Mesendoderm (in vitro differentiated cells): ENCODE data around the gene CAPN9. TPM values are rescaled to one million over a fixed set of nuclear protein-coding genes. Genes with fewer than 3 reads are reported as not detected.
"Not testable (repeated sequence)": the region's sequence is repeated elsewhere in the genome, so short reads cannot be mapped to it uniquely, and the experiment has no call there.

Experiments used
- DNase-seq: peaks from one replicate; pipeline ENCODE4 v3.0.0; 2013
- H2AK5ac ChIP-seq: 2 replicates; pipeline ENCODE4 v1.6.1; 2013; ENCODE audit warnings: low read length, inconsistent platforms
- H2BK120ac ChIP-seq: 2 replicates; pipeline ENCODE4 v1.6.1; 2013; ENCODE audit warnings: low read depth, mild to moderate bottlenecking, low read length, moderate library complexity, mixed read lengths
- H2BK15ac ChIP-seq: replicated peaks from 2 replicates; pipeline ENCODE4 v1.6.1; 2013; ENCODE audit warnings: low read depth, mild to moderate bottlenecking, moderate library complexity
- H2BK5ac ChIP-seq: 2 replicates; pipeline ENCODE4 v1.6.1; 2013; ENCODE audit warnings: low read length, inconsistent platforms
- H3K18ac ChIP-seq: 2 replicates; pipeline ENCODE4 v1.6.1; 2013; ENCODE audit warnings: mild to moderate bottlenecking, low read length, mixed read lengths
- H3K23ac ChIP-seq: one replicate; pipeline ENCODE4 v1.6.1; 2013; ENCODE audit warnings: low read length
- H3K27ac ChIP-seq: 2 replicates; pipeline ENCODE4 v1.5.1; 2013; ENCODE audit warnings: low read depth, mild to moderate bottlenecking, inconsistent platforms, low read length, moderate library complexity
- H3K27me3 ChIP-seq: 2 replicates; pipeline ENCODE4 v1.6.1; 2013; ENCODE audit warnings: low read length, control low read depth, mild to moderate bottlenecking, inconsistent platforms; ENCODE audit not compliant: insufficient read depth, poor library complexity
- H3K36me3 ChIP-seq: 2 replicates; pipeline ENCODE4 v1.6.1; 2013; ENCODE audit warnings: low read length, inconsistent platforms; ENCODE audit not compliant: control insufficient read depth, insufficient read depth
- H3K4ac ChIP-seq: one replicate; pipeline ENCODE4 v1.6.1; 2013; ENCODE audit warnings: low read depth, mild to moderate bottlenecking, low read length, moderate library complexity
- H3K4me1 ChIP-seq: 2 replicates; pipeline ENCODE4 v1.6.1; 2013; ENCODE audit warnings: low read depth, low read length, inconsistent platforms; ENCODE audit not compliant: control insufficient read depth
- H3K4me2 ChIP-seq: 2 replicates; pipeline ENCODE4 v1.6.1; 2013; ENCODE audit warnings: low read length
- H3K4me3 ChIP-seq: 2 replicates; pipeline ENCODE4 v1.5.1; 2013; ENCODE audit warnings: mild to moderate bottlenecking, low read length
- H3K56ac ChIP-seq: one replicate; pipeline ENCODE4 v1.6.1; 2013; ENCODE audit warnings: low read length
- H3K79me1 ChIP-seq: 2 replicates; pipeline ENCODE4 v1.6.1; 2013; ENCODE audit warnings: low read length, inconsistent platforms
- H3K79me2 ChIP-seq: 2 replicates; pipeline ENCODE4 v1.6.1; 2013; ENCODE audit warnings: mild to moderate bottlenecking, low read length; ENCODE audit not compliant: control insufficient read depth, insufficient read depth
- H3K9ac ChIP-seq: 2 replicates; pipeline ENCODE4 v1.6.1; 2013; ENCODE audit warnings: low read length, inconsistent platforms
- H4K5ac ChIP-seq: one replicate; pipeline ENCODE4 v1.6.1; 2013; ENCODE audit warnings: low read length
- H4K8ac ChIP-seq: one replicate; pipeline ENCODE4 v1.6.1; 2013; ENCODE audit warnings: low read depth, mild to moderate bottlenecking, control low read depth, low read length, moderate library complexity
- WGBS: extraction: QIAGEN DNeasy Blood & Tissue Kit; methylation state at CpG from one replicate; pipeline ENCODE4 v1.1.7; 2013; ENCODE audit warnings: low lambda C conversion rate, missing lambda C conversion rate; ENCODE audit not compliant: insufficient coverage; ENCODE audit errors: extremely low coverage; 5-methylcytosine and 5-hydroxymethylcytosine counted together
- polyA plus RNA-seq, 2 experiments: library from polyadenylated mRNA; stranded (reverse); fragments of 200-250 nt; gene quantifications; one replicate each; pipeline ENCODE4 v1.2.3, GENCODE V29; 2013

Gene CAPN9, protein sequence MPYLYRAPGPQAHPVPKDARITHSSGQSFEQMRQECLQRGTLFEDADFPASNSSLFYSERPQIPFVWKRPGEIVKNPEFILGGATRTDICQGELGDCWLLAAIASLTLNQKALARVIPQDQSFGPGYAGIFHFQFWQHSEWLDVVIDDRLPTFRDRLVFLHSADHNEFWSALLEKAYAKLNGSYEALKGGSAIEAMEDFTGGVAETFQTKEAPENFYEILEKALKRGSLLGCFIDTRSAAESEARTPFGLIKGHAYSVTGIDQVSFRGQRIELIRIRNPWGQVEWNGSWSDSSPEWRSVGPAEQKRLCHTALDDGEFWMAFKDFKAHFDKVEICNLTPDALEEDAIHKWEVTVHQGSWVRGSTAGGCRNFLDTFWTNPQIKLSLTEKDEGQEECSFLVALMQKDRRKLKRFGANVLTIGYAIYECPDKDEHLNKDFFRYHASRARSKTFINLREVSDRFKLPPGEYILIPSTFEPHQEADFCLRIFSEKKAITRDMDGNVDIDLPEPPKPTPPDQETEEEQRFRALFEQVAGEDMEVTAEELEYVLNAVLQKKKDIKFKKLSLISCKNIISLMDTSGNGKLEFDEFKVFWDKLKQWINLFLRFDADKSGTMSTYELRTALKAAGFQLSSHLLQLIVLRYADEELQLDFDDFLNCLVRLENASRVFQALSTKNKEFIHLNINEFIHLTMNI
- polyA plus RNA-seq (2013, experiment 1 of 2) = 0.32 TPM
- polyA plus RNA-seq (2013, experiment 2 of 2) = 0.22 TPM

DNA sequence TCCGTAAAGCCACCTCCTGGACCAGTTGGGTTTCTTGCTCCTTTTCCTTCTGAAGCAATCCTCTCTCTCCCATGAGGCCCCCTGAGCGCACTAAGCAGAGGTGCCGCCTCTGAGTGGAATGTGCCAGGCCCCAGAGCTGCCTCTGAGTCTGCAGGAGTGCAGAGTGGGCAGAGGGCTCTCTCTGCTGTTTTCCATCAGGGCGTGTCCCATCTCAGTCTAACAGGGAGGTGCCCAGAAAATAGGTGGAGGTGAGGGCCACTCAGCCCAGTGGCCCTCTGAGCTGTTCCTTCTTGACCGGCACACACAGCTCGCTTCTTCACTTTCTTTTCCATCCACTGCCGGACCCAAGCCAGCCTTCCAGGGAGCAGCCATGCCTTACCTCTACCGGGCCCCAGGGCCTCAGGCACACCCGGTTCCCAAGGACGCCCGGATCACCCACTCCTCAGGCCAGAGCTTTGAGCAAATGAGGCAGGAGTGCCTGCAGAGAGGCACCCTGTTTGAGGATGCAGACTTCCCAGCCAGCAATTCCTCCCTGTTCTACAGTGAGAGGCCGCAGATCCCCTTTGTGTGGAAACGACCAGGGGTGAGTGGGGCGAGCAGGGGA is at the start of gene CAPN9:
Gene CAPN9 (plus strand): TSS at position 262 of the 604 bp plus-strand sequence. CDS start 109 bp downstream, at position 371.
- no peak within 1 kb of the TSS for H4K5ac ChIP-seq
- H2AK5ac ChIP-seq = no peak within 1 kb of the TSS
- no peak within 1 kb of the TSS for H3K27ac ChIP-seq
- no peak within 1 kb of the TSS for H3K4me2 ChIP-seq
- no CpG with 5 or more reads among the region's 14 CpGs for WGBS
- H3K79me2 ChIP-seq = no peaks in the 10 kb centered on the region
- H3K56ac ChIP-seq = no peak within 1 kb of the TSS
- peaks cover 7% of the 10 kb centered on the region for H3K4me1 ChIP-seq
- H3K23ac ChIP-seq = no peak within 1 kb of the TSS
- H3K4me3 ChIP-seq = no peak within 1 kb of the TSS
- no peak within 1 kb of the TSS for H2BK15ac ChIP-seq
- H3K18ac ChIP-seq = no peak within 1 kb of the TSS
- no peak within 1 kb of the TSS for H3K9ac ChIP-seq
- no peak within 1 kb of the TSS for H4K8ac ChIP-seq
- no peak within 1 kb of the TSS for H2BK120ac ChIP-seq
- H3K27me3 ChIP-seq = no peaks in the 10 kb centered on the region
- no peak within 1 kb of the TSS for H2BK5ac ChIP-seq
- no peaks in the 10 kb centered on the region for H3K36me3 ChIP-seq
- no peaks in the 10 kb centered on the region for H3K79me1 ChIP-seq
- no peak within 1 kb of the TSS for H3K4ac ChIP-seq
- DNase-seq = no peak

DNA sequence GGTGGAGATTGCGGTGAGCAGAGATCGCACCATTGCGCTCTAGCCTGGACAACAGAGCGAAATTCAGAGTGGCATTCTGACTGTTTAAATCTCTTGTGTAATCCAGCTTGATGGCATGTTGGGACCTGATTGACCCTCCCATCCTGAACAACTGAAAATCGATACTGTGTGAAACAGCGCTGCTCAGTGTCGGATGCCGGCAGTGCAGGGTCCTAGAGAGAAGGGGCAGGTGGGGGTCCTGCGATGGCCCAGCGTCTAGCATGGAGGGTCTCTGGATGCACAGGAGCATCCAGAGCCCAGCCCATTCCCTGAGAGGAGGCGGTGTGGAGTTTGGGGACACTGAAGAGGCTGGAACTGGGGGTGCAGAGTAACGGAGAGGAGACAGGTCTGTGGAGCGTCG is 49.1 kb upstream of the CAPN9 start:
- H3K56ac ChIP-seq = no peak overlapping the region
- no peak overlapping the region for H4K5ac ChIP-seq
- no peak overlapping the region for H3K9ac ChIP-seq
- H3K23ac ChIP-seq = no peak overlapping the region
- no peak overlapping the region for H2BK5ac ChIP-seq
- H3K4me1 ChIP-seq = no peaks in the 10 kb centered on the region
- H3K18ac ChIP-seq = no peak overlapping the region
- no peaks in the 10 kb centered on the region for H3K79me2 ChIP-seq
- no peak overlapping the region for H2BK15ac ChIP-seq
- H3K27ac ChIP-seq = no peak overlapping the region
- DNase-seq = no peak
- no peak overlapping the region for H3K4me2 ChIP-seq
- no peak overlapping the region for H4K8ac ChIP-seq
- no peak overlapping the region for H3K4me3 ChIP-seq
- H3K36me3 ChIP-seq = no peaks in the 10 kb centered on the region
- no peaks in the 10 kb centered on the region for H3K27me3 ChIP-seq
- no peak overlapping the region for H2AK5ac ChIP-seq
- H3K4ac ChIP-seq = no peak overlapping the region
- WGBS = no CpG with 5 or more reads among the region's 14 CpGs
- no peak overlapping the region for H2BK120ac ChIP-seq
- H3K79me1 ChIP-seq = no peaks in the 10 kb centered on the region

DNA sequence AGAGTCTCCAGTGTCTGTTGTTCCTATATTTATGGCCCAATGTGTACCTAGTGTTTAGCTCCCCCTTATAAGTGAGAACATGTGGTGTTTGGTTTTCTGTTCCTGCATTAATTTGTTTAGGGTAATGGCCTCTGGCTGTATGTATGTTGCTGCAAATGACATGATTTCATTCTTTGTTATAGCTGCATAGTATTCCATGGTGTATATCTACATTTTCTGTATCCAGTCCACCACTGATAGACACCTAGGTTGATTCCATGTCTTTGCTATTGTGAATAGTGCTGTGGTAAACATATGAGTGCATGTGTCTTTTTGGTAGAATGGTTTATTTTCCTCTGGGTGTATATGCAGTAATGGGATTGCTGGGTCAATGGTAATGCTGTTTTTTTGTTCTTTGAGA is 48.2 kb upstream of the CAPN9 start:
- not testable (repeated sequence) for H4K5ac ChIP-seq, H3K4me1 ChIP-seq, H3K4ac ChIP-seq, H3K27ac ChIP-seq, H3K79me1 ChIP-seq, H3K23ac ChIP-seq, H3K4me2 ChIP-seq, H3K56ac ChIP-seq, H3K4me3 ChIP-seq, H2BK15ac ChIP-seq, DNase-seq, H3K79me2 ChIP-seq, H2BK5ac ChIP-seq, H3K36me3 ChIP-seq, H3K27me3 ChIP-seq, H2BK120ac ChIP-seq, H3K18ac ChIP-seq, H2AK5ac ChIP-seq, H4K8ac ChIP-seq, H3K9ac ChIP-seq

DNA sequence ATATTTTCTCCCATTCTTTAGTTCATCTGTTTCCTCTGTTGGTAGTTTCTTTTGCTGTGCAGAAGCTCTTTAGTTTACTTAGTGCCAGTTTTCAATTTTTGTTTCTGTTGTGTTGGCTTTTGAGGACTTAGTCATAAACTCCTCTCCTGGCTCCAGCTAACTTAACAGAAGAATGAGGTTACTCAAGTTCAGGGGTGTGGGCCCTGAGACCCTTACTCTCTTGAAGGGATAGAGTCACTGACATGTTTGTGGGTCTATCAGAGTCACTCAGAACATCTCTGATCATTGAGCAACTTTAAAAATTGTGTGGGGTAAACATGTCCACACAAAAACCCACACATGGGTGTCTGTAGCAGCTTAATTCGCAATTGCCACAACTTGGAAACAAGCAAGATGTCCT is 47.5 kb upstream of the CAPN9 start:
- H3K23ac ChIP-seq = no peak overlapping the region
- no peaks in the 10 kb centered on the region for H3K4me1 ChIP-seq
- no peak overlapping the region for H2BK15ac ChIP-seq
- H2BK120ac ChIP-seq = no peak overlapping the region
- H3K79me1 ChIP-seq = no peaks in the 10 kb centered on the region
- no peak overlapping the region for H3K56ac ChIP-seq
- DNase-seq = no peak
- no peak overlapping the region for H2BK5ac ChIP-seq
- H3K18ac ChIP-seq = no peak overlapping the region
- no peaks in the 10 kb centered on the region for H3K27me3 ChIP-seq
- no peak overlapping the region for H2AK5ac ChIP-seq
- no peak overlapping the region for H3K9ac ChIP-seq
- no CpG with 5 or more reads among the region's 1 CpG for WGBS
- H4K5ac ChIP-seq = no peak overlapping the region
- H3K36me3 ChIP-seq = no peaks in the 10 kb centered on the region
- H3K79me2 ChIP-seq = no peaks in the 10 kb centered on the region
- H3K4me2 ChIP-seq = no peak overlapping the region
- no peak overlapping the region for H3K4ac ChIP-seq
- H3K4me3 ChIP-seq = no peak overlapping the region
- H4K8ac ChIP-seq = no peak overlapping the region
- H3K27ac ChIP-seq = no peak overlapping the region

DNA sequence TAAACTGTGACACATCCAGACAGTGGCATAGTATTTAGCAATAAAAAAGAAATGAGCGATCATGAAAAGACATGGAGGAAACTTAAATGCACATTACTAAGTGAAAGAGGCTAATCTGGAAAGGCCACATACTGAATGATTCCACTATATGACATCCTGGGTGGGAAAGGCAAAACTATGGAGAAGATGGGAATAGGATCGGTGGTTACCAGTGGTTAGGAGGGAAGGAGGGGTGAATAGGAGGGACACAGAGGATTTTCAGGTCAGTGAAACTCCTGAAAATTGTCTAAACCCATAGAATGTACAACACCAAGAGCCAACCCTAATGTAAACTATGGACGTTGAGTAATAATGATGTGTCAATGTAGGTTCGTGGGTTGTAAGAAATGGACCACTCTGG is 47.1 kb upstream of the CAPN9 start:
- Histone ChIP-seq H3K36me3 (no peaks in the 10 kb centered on the region), H3K18ac (no peak overlapping the region), H2BK15ac (no peak overlapping the region), H3K4me1 (no peaks in the 10 kb centered on the region), H3K4me2 (no peak overlapping the region), H2BK5ac (no peak overlapping the region), H3K27me3 (no peaks in the 10 kb centered on the region), H3K56ac (no peak overlapping the region), H3K23ac (no peak overlapping the region), H2BK120ac (no peak overlapping the region), H3K4me3 (no peak overlapping the region), H3K9ac (no peak overlapping the region), H2AK5ac (no peak overlapping the region), H3K79me2 (no peaks in the 10 kb centered on the region), H4K5ac (no peak overlapping the region), H3K27ac (no peak overlapping the region), H4K8ac (no peak overlapping the region), H3K4ac (no peak overlapping the region), H3K79me1 (no peaks in the 10 kb centered on the region)
- DNase-seq = no peak
- WGBS = no CpG with 5 or more reads among the region's 4 CpGs
